Right lobe of liver (tissue), 6 donors: ENCODE results near the gene MARK4. TPM values are rescaled to one million over a fixed set of nuclear protein-coding genes. Genes with fewer than 3 reads are reported as not detected.
A peak's percentile ranks its signal among the peaks of the same experiment; 100 is the strongest.
"Not testable (repeated sequence)": the region's sequence is repeated elsewhere in the genome, so short reads cannot be mapped to it uniquely, and the experiment has no call there.

Experiments
- ATAC-seq, 4 donors: fragments of 200-7000 bp; cut with Tn5 transposase; one replicate each; pipeline ENCODE4 v1.9.1; 2020; ENCODE audit warnings: mild to moderate bottlenecking in 4 of 4, moderate library complexity in 4 of 4
- DNase-seq, 3 donors: peaks; one replicate each; pipeline ENCODE4 v3.0.0-alpha.2; 2020
- H3K27ac ChIP-seq, 3 donors: fragments of 200-600 bp; one replicate each; pipeline ENCODE4 v1.8.0; 2022
- H3K27me3 ChIP-seq, 2 donors: fragments of 200-600 bp; one replicate each; pipeline ENCODE4 v1.8.0; 2022
- H3K36me3 ChIP-seq, 4 donors: fragments of 200-600 bp; sonication (generic) in 1 of 4; one replicate each; pipeline versions ENCODE4 v1.5.1 to v1.8.0; 2017 to 2022; ENCODE audit warnings: control low read depth in 1 of 4
- H3K4me1 ChIP-seq, 4 donors: fragments of 200-600 bp; sonication (generic) in 1 of 4; one replicate each; pipeline versions ENCODE4 v1.5.1 to v1.8.0; 2017 to 2022; ENCODE audit warnings: control low read depth in 1 of 4
- H3K4me3 ChIP-seq, 3 donors: fragments of 200-600 bp; one replicate each; pipeline ENCODE4 v1.8.0; 2022
- H3K9me3 ChIP-seq, 4 donors: fragments of 200-600 bp; sonication (generic) in 1 of 4; one replicate each; pipeline versions ENCODE4 v1.5.1 to v1.8.0; 2017 to 2022; ENCODE audit warnings: control low read depth in 1 of 4
- CTCF ChIP-seq, 4 donors: fragments of 200-600 bp in 3 of 4; fragments of 450-650 bp in 1 of 4; IDR thresholded peaks; one replicate each; pipeline versions ENCODE4 v1.5.1 to v1.8.0; 2016 to 2022; ENCODE audit warnings: antibody characterized with exemption in 4 of 4, mild to moderate bottlenecking in 2 of 4
- POLR2A ChIP-seq: fragments of 450-650 bp; IDR thresholded peaks from one replicate; pipeline ENCODE4 v1.6.1; 2017; ENCODE audit warnings: antibody characterized with exemption, mild to moderate bottlenecking
- WGBS: methylation state at CpG from one replicate; pipeline ENCODE4 v1.1.6; 2018; ENCODE audit warnings: low coverage, low lambda C conversion rate; ENCODE audit not compliant: insufficient coverage; ENCODE audit errors: missing lambda C conversion rate; 5-methylcytosine and 5-hydroxymethylcytosine counted together
- intact Hi-C, 2 donors: fragments of 100-400 bp; cut with DNase I; formaldehyde crosslinking; loops; one replicate each; pipeline versions ENCODE4 v1.11.2 to v1.14.1; 2022
- total RNA-seq, 6 experiments: library from RNA; depleted of rRNA in 2 of 6; stranded (reverse); fragments of >200 nt in 2 of 6; fragmentation: NEBNext Ultra II Directional in 3 of 6; extraction: Animal tissue kit (Norgen Biotek cat#: 25700) in 3 of 6; gene quantifications; one replicate each; pipeline versions ENCODE4 v1.1.0 to v1.2.4, GENCODE V29; 2016 to 2023
- donor health status: DM: no; HTN: yes; CAD: no.
- donor health status: DM: no; HTN: no; CAD: no.
- donor health status: DM: no; HTN: no; CAD: no.
- donor health status: DM: no; HTN: yes; CAD: no.
- donor health status: DM: no; HTN: yes; CAD: no.

The MARK4 gene
- total RNA-seq, 6 experiments from 2014 or later = 14.2 to 23.5 (median 17.5) TPM

- intact Hi-C loops = no loop called here
- TF ChIP-seq POLR2A (no peak), CTCF (IDR thresholded peaks at IDR 0.05) (no peak)
Measured at GRCh38 chr19:45267296-45267695, 16.2 kb downstream of the MARK4 start.

GRCh38 chr19:45269939-45270338 lies 18.9 kb downstream of the MARK4 start:
- intact Hi-C loops, DNase-seq, H3K27me3 ChIP-seq, H3K4me3 ChIP-seq, H3K36me3 ChIP-seq, H3K9me3 ChIP-seq: not testable (repeated sequence)
- peak overlapping the region in 1 of 3 donors; percentile 19 for H3K27ac ChIP-seq
- TF ChIP-seq CTCF (IDR thresholded peaks at IDR 0.05) = peak; percentile 11 to 32 (median 18)
- 54% methylated on average over 6 of the region's 13 CpGs for WGBS
- peak in 3 of 4 donors; percentile 23 to 36 (median 33) for ATAC-seq
- H3K4me1 ChIP-seq = peaks cover 0 to 39% (median 14%) of the 10 kb centered on the region in 4 donors

More at GRCh38 chr19:45267296-45267695, 16.2 kb downstream of the MARK4 start:
- Histone ChIP-seq H3K27me3 (no peaks in the 10 kb centered on the region), H3K27ac (no peak overlapping the region), H3K4me1 (peaks cover 0 to 20% (median 2%) of the 10 kb centered on the region in 4 donors), H3K9me3 (no peaks in the 10 kb centered on the region), H3K4me3 (no peak overlapping the region), H3K36me3 (peaks cover 0 to 10% (median 4%) of the 10 kb centered on the region in 4 donors)
- no CpG with 5 or more reads among the region's 12 CpGs for WGBS
- no peak for ATAC-seq
- no peak for DNase-seq

GRCh38 chr19:45271098-45271734 lies 20.1 kb downstream of the MARK4 start:
- DNase-seq (no peak), ATAC-seq (no peak)
- Histone ChIP-seq H3K36me3 (peaks cover 0 to 10% (median 4%) of the 10 kb centered on the region in 4 donors), H3K9me3 (no peaks in the 10 kb centered on the region), H3K27ac (no peak overlapping the region), H3K4me1 (peaks cover 0 to 39% (median 14%) of the 10 kb centered on the region in 4 donors), H3K4me3 (no peak overlapping the region), H3K27me3 (no peaks in the 10 kb centered on the region)
- intact Hi-C loops = no loop called here
- no peak for TF ChIP-seq CTCF (IDR thresholded peaks at IDR 0.05)
- no peak for TF ChIP-seq POLR2A
- 84% methylated on average over 15 of the region's 21 CpGs for WGBS

- 57% methylated on average over 5 of the region's 7 CpGs for WGBS
- TF ChIP-seq POLR2A = no peak
- TF ChIP-seq CTCF (IDR thresholded peaks at IDR 0.05) = no peak
- DNase-seq (no peak), ATAC-seq (peak in 3 of 4 donors; percentile 5 to 35 (median 31))
- Histone ChIP-seq H3K27me3 (no peaks in the 10 kb centered on the region), H3K36me3 (peaks cover 0 to 10% (median 4%) of the 10 kb centered on the region in 4 donors), H3K4me1 (peaks cover 0 to 39% (median 14%) of the 10 kb centered on the region in 4 donors), H3K27ac (peak overlapping the region in 1 of 3 donors; percentile 66), H3K4me3 (no peak overlapping the region), H3K9me3 (no peaks in the 10 kb centered on the region)
- intact Hi-C loops = no loop called here
Measured at GRCh38 chr19:45271735-45272108, 20.7 kb downstream of the MARK4 start.
